Loucy (cell line): Measurements from ENCODE around the gene MCCC2.

Source experiments
- H2AFZ ChIP-seq: fragments of 200-600 bp; sonication (generic); 2 replicates; pipeline ENCODE4 v1.6.0; 2016; ENCODE audit warnings: antibody characterized with exemption, mild to moderate bottlenecking, low read length, moderate library complexity
- H3F3A ChIP-seq: fragments of 200-600 bp; 2 replicates; pipeline ENCODE4 v1.6.0; 2016; ENCODE audit warnings: antibody characterized with exemption, low read depth, mild to moderate bottlenecking
- H3K27me3 ChIP-seq: fragments of 200-600 bp; sonication (generic); 2 replicates; pipeline ENCODE4 v1.6.1; 2014; ENCODE audit warnings: low read length, mild to moderate bottlenecking; ENCODE audit not compliant: insufficient read depth, poor library complexity, severe bottlenecking
- H3K36me3 ChIP-seq: fragments of 200-600 bp; sonication (generic); 2 replicates; pipeline ENCODE4 v1.6.1; 2016; ENCODE audit warnings: low read length; ENCODE audit not compliant: insufficient read depth
- H3K4me1 ChIP-seq: fragments of 200-600 bp; sonication (generic); 2 replicates; pipeline ENCODE4 v1.5.1; 2014; ENCODE audit warnings: low read length, mild to moderate bottlenecking; ENCODE audit not compliant: insufficient read depth, poor library complexity, severe bottlenecking
- H3K4me2 ChIP-seq: fragments of 200-600 bp; sonication (generic); 2 replicates; pipeline ENCODE4 v1.6.0; 2014; ENCODE audit warnings: antibody characterized with exemption, low read length, low read depth, mild to moderate bottlenecking; ENCODE audit not compliant: poor library complexity, severe bottlenecking
- H3K4me3 ChIP-seq: fragments of 200-600 bp; sonication (generic); 2 replicates; pipeline ENCODE4 v1.5.1; 2014; ENCODE audit warnings: low read length, mild to moderate bottlenecking, mixed read lengths; ENCODE audit not compliant: poor library complexity, severe bottlenecking
- H3K79me2 ChIP-seq: fragments of 200-600 bp; sonication (generic); 2 replicates; pipeline ENCODE4 v1.6.1; 2014; ENCODE audit warnings: low read length; ENCODE audit not compliant: insufficient read depth
- H3K9ac ChIP-seq: fragments of 200-600 bp; sonication (generic); 2 replicates; pipeline ENCODE4 v1.6.0; 2014; ENCODE audit warnings: mild to moderate bottlenecking, low read depth, low read length, moderate library complexity; ENCODE audit not compliant: poor library complexity, severe bottlenecking
- H3K9me2 ChIP-seq: fragments of 200-600 bp; sonication (generic); replicated peaks from 2 replicates; pipeline ENCODE4 v1.6.1; 2016; ENCODE audit warnings: low read depth, low read length, mixed read lengths
- H3K9me3 ChIP-seq: fragments of 200-600 bp; sonication (generic); 2 replicates; pipeline ENCODE4 v1.6.1; 2014; ENCODE audit warnings: mild to moderate bottlenecking, antibody characterized with exemption, low read length, low read depth; ENCODE audit not compliant: insufficient read depth
- H4K20me1 ChIP-seq: fragments of 200-600 bp; sonication (generic); 2 replicates; pipeline ENCODE4 v1.6.0; 2014; ENCODE audit warnings: antibody characterized with exemption, low read length, mild to moderate bottlenecking; ENCODE audit not compliant: insufficient read depth, poor library complexity, severe bottlenecking
- EZH2phosphoT487 ChIP-seq: fragments of 200-600 bp; IDR thresholded peaks from 2 replicates; pipeline ENCODE4 v1.6.1; 2018; ENCODE audit warnings: antibody characterized with exemption, mild to moderate bottlenecking, moderate library complexity, borderline replicate concordance
- TF ChIP-seq, protein P1 (sequence below): fragments of 200-600 bp; sonication (generic); conservative IDR thresholded peaks from 2 replicates; pipeline ENCODE4 v1.5.1; 2014; ENCODE audit warnings: mild to moderate bottlenecking, antibody characterized with exemption, low read length

Gene MCCC2

DNA sequence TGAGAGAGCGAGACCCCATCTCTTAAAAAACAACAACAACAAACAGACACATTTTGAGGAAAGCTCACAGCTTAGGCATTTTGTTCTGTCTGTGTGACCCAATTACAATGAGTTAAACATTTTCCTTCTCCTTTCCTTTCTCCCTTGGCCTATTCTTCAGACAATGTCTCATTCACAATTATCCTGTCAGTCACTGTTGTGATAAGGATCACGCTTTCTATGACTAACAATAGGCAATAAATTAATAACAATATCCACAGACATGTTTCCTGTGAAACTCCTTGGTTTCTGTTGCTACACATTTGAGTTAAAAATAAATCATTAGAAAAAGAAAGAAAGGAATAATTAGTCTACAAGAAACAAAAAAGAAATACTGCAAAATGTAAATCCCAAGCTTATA is 112.1 kb downstream of the MCCC2 start:
- H3K79me2 ChIP-seq: no peaks in the 10 kb centered on the region
- H3K4me1 ChIP-seq: peaks cover 24% of the 10 kb centered on the region
- H4K20me1 ChIP-seq: no peaks in the 10 kb centered on the region
- no peaks in the 10 kb centered on the region for H3K9me3 ChIP-seq
- no peak overlapping the region for H3K4me3 ChIP-seq
- no peaks in the 10 kb centered on the region for H3F3A ChIP-seq
- no peaks in the 10 kb centered on the region for H3K9me2 ChIP-seq
- H3K36me3 ChIP-seq: no peaks in the 10 kb centered on the region
- peak overlapping the region; percentile 17 for H3K4me2 ChIP-seq
- H2AFZ ChIP-seq: no peak overlapping the region
- TF ChIP-seq, protein P1, sequence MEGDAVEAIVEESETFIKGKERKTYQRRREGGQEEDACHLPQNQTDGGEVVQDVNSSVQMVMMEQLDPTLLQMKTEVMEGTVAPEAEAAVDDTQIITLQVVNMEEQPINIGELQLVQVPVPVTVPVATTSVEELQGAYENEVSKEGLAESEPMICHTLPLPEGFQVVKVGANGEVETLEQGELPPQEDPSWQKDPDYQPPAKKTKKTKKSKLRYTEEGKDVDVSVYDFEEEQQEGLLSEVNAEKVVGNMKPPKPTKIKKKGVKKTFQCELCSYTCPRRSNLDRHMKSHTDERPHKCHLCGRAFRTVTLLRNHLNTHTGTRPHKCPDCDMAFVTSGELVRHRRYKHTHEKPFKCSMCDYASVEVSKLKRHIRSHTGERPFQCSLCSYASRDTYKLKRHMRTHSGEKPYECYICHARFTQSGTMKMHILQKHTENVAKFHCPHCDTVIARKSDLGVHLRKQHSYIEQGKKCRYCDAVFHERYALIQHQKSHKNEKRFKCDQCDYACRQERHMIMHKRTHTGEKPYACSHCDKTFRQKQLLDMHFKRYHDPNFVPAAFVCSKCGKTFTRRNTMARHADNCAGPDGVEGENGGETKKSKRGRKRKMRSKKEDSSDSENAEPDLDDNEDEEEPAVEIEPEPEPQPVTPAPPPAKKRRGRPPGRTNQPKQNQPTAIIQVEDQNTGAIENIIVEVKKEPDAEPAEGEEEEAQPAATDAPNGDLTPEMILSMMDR: no peak
- no peak for TF ChIP-seq EZH2phosphoT487
- no peak overlapping the region for H3K9ac ChIP-seq
- H3K27me3 ChIP-seq: no peaks in the 10 kb centered on the region

GRCh38 chr5:71699751-71700150 is 112.6 kb downstream of the MCCC2 start:
- peak overlapping the region; percentile 17 for H3K4me2 ChIP-seq
- no peak overlapping the region for H2AFZ ChIP-seq
- H3K9me3 ChIP-seq: no peaks in the 10 kb centered on the region
- H3K9me2 ChIP-seq: no peaks in the 10 kb centered on the region
- no peaks in the 10 kb centered on the region for H3K36me3 ChIP-seq
- H3K9ac ChIP-seq: no peak overlapping the region
- H3K4me3 ChIP-seq: no peak overlapping the region
- H3F3A ChIP-seq: no peaks in the 10 kb centered on the region
- H3K79me2 ChIP-seq: no peaks in the 10 kb centered on the region
- TF ChIP-seq, protein P1: no peak
- TF ChIP-seq EZH2phosphoT487: no peak
- H4K20me1 ChIP-seq: no peaks in the 10 kb centered on the region
- H3K4me1 ChIP-seq: peaks cover 24% of the 10 kb centered on the region
- no peaks in the 10 kb centered on the region for H3K27me3 ChIP-seq

GRCh38 chr5:71700803-71701202 is 113.7 kb downstream of the MCCC2 start:
- no peaks in the 10 kb centered on the region for H3F3A ChIP-seq
- H3K9ac ChIP-seq: no peak overlapping the region
- H4K20me1 ChIP-seq: no peaks in the 10 kb centered on the region
- no peaks in the 10 kb centered on the region for H3K9me3 ChIP-seq
- H3K36me3 ChIP-seq: no peaks in the 10 kb centered on the region
- H3K9me2 ChIP-seq: no peaks in the 10 kb centered on the region
- H2AFZ ChIP-seq: no peak overlapping the region
- no peak for TF ChIP-seq EZH2phosphoT487
- TF ChIP-seq, protein P1: no peak
- H3K27me3 ChIP-seq: no peaks in the 10 kb centered on the region
- H3K4me2 ChIP-seq: no peak overlapping the region
- H3K79me2 ChIP-seq: no peaks in the 10 kb centered on the region
- peaks cover 24% of the 10 kb centered on the region for H3K4me1 ChIP-seq
- H3K4me3 ChIP-seq: no peak overlapping the region
